Endothelial cell of umbilical vein (primary cell): Measurements from ENCODE around the gene SDCCAG8. TPM values are rescaled to one million over a fixed set of nuclear protein-coding genes. Genes with fewer than 3 reads are reported as not detected.

Experiments used
- BruUV-seq: library from RNA; stranded (reverse); fragments of 400-500 nt; replicated peaks from 2 replicates; lab custom pipeline; 2021; lab: Mats Ljungman, UMichigan
- CTCF ChIA-PET: fragments of 300-600, 350-600 bp; sonication (Branson Sonifier 250); formaldehyde crosslinking; loops from one replicate; lab custom pipeline; 2021; ENCODE audit warnings: antibody characterized with exemption, inconsistent platforms; lab: Charles Lee
- POLR2A ChIA-PET: fragments of 300-600, 350-600 bp; sonication (Branson Sonifier 250); formaldehyde crosslinking; loops from one replicate; lab custom pipeline; 2021; ENCODE audit warnings: antibody characterized with exemption, inconsistent platforms; lab: Charles Lee
- DNase-seq: peaks from one replicate; pipeline ENCODE4 v3.0.0-alpha.2; 2011; ENCODE audit warnings: low read depth, low spot score
- FAIRE-seq: peaks from 2 replicates; lab custom pipeline; 2011; peaks lifted over from hg19 to GRCh38; lab: Jason Lieb, UNC
- H2AFZ ChIP-seq: 2 replicates; pipeline ENCODE4 v1.6.0; 2012; ENCODE audit warnings: low read depth, low read length, control low read depth, inconsistent platforms
- H3K27ac ChIP-seq: 2 replicates; pipeline ENCODE4 v1.5.1; 2011; ENCODE audit warnings: low read depth, mild to moderate bottlenecking, control low read depth, low read length, moderate library complexity; ENCODE audit not compliant: insufficient read depth
- H3K27me3 ChIP-seq, 2 experiments: 2 replicates each; pipeline versions ENCODE4 v1.6.0 to v1.6.1; 2011; ENCODE audit warnings: low read length in 2 of 2, mixed read lengths in 1 of 2; ENCODE audit not compliant: control insufficient read depth in 2 of 2, insufficient read depth in 2 of 2
- H3K36me3 ChIP-seq, 2 experiments: 2 replicates in 1 of 2; 3 replicates in 1 of 2; pipeline ENCODE4 v1.5.1; 2011; ENCODE audit warnings: low read length in 2 of 2, mild to moderate bottlenecking in 1 of 2, moderate library complexity in 1 of 2; ENCODE audit not compliant: control insufficient read depth in 2 of 2, insufficient read depth in 2 of 2; ENCODE audit errors: extremely low read depth in 1 of 2
- H3K4me1 ChIP-seq: 3 replicates; pipeline ENCODE4 v1.5.1; 2011; ENCODE audit warnings: mild to moderate bottlenecking, low read length; ENCODE audit not compliant: control insufficient read depth, insufficient read depth; ENCODE audit errors: extremely low read depth
- H3K4me2 ChIP-seq: 2 replicates; pipeline ENCODE4 v1.6.1; 2011; ENCODE audit warnings: low read length, control low read depth, mixed read lengths; ENCODE audit not compliant: insufficient read depth
- H3K4me3 ChIP-seq, 3 experiments: fragments of 200-600 bp in 1 of 3; sonication (generic), shearing (Covaris generic) in 1 of 3; replicated peaks in 1 of 3; 2 replicates each; pipeline ENCODE4 v1.5.1; 2011 to 2016; ENCODE audit warnings: control low read depth in 3 of 3, low read length in 3 of 3, mild to moderate bottlenecking in 2 of 3, inconsistent platforms in 1 of 3, low read depth in 1 of 3, moderate library complexity in 1 of 3; ENCODE audit not compliant: insufficient read depth in 1 of 3
- H3K79me2 ChIP-seq: 2 replicates; pipeline ENCODE4 v1.6.0; 2012; ENCODE audit warnings: low read length, inconsistent platforms; ENCODE audit not compliant: control insufficient read depth, insufficient read depth
- H3K9ac ChIP-seq: replicated peaks from 2 replicates; pipeline ENCODE3; 2011; ENCODE audit warnings: low read length, control low read depth; ENCODE audit not compliant: insufficient read depth; ENCODE audit errors: extremely low read depth
- H3K9me1 ChIP-seq: replicated peaks from 3 replicates; pipeline ENCODE4 v1.6.0; 2011; ENCODE audit warnings: mild to moderate bottlenecking, low read length; ENCODE audit not compliant: control insufficient read depth, insufficient read depth; ENCODE audit errors: extremely low read depth
- H3K9me3 ChIP-seq: replicated peaks from 2 replicates; pipeline ENCODE4 v1.5.1; 2012; ENCODE audit warnings: low read length, inconsistent platforms; ENCODE audit not compliant: control insufficient read depth, insufficient read depth
- H4K20me1 ChIP-seq: replicated peaks from 2 replicates; pipeline ENCODE3; 2011; ENCODE audit warnings: mild to moderate bottlenecking, low read length; ENCODE audit not compliant: control insufficient read depth, insufficient read depth; ENCODE audit errors: extremely low read depth
- FOS ChIP-seq: IDR thresholded peaks from 2 replicates; pipeline ENCODE4 v1.6.1; 2011; ENCODE audit warnings: mild to moderate bottlenecking, low read length, moderate library complexity, borderline replicate concordance; ENCODE audit not compliant: insufficient read depth
- GATA2 ChIP-seq: IDR thresholded peaks from 2 replicates; pipeline ENCODE4 v1.7.0; 2011; ENCODE audit warnings: low read depth, mild to moderate bottlenecking, moderate library complexity, mixed read lengths, low read length; ENCODE audit not compliant: insufficient read length, insufficient read depth
- JUN ChIP-seq: IDR thresholded peaks from 2 replicates; pipeline ENCODE4 v1.6.1; 2011; ENCODE audit warnings: borderline replicate concordance, low read depth; ENCODE audit not compliant: insufficient read length, insufficient read depth
- MYC ChIP-seq: IDR thresholded peaks from one replicate; pipeline ENCODE4 v1.6.1; 2011; ENCODE audit warnings: mild to moderate bottlenecking, low read depth, low read length
- dilution Hi-C: fragments of 300-500 bp; cut with MboI; formaldehyde crosslinking; loops from one replicate; pipeline ENCODE4 v1.15.0; 2019; ENCODE audit warnings: low sequenced_read_pairs; ENCODE audit not compliant: extremely low pct_ligation_motif_present
- intact Hi-C: fragments of 100-400 bp; cut with micrococcal nuclease; formaldehyde crosslinking; loops from one replicate; pipeline ENCODE4 v1.10.0; 2022
- polyA plus RNA-seq, 4 experiments: library from polyadenylated mRNA; depleted of rRNA in 3 of 4; stranded (reverse) in 3 of 4; unstranded in 1 of 4; fragments of >200 nt; gene quantifications; 2 replicates each; pipeline versions ENCODE4 v1.2.1 to v1.2.3, GENCODE V29; 2011 to 2012; ENCODE audit warnings: missing spikeins in 1 of 4
- total RNA-seq: library from RNA; stranded (reverse); gene quantifications from 2 replicates; pipeline ENCODE4 v1.2.3, GENCODE V29; 2021
- TF ChIP-seq, protein P1 (sequence below), 2 donors: IDR thresholded peaks; 1 replicate in 1 of 2; 2 replicates in 1 of 2; pipeline ENCODE4 v1.5.1; 2011; ENCODE audit warnings: low read length in 2 of 2, mild to moderate bottlenecking in 2 of 2, moderate library complexity in 2 of 2, control low read depth in 1 of 2, inconsistent platforms in 1 of 2, low read depth in 1 of 2; ENCODE audit not compliant: insufficient read depth in 1 of 2; ENCODE audit errors: extremely low read depth in 1 of 2

The SDCCAG8 gene
- total and polyA plus RNA-seq, 2 donors (not counting 3 experiments of a cell fraction or from before 2014, with no cell fraction given), result 14.6 to 25.7 TPM

DNA sequence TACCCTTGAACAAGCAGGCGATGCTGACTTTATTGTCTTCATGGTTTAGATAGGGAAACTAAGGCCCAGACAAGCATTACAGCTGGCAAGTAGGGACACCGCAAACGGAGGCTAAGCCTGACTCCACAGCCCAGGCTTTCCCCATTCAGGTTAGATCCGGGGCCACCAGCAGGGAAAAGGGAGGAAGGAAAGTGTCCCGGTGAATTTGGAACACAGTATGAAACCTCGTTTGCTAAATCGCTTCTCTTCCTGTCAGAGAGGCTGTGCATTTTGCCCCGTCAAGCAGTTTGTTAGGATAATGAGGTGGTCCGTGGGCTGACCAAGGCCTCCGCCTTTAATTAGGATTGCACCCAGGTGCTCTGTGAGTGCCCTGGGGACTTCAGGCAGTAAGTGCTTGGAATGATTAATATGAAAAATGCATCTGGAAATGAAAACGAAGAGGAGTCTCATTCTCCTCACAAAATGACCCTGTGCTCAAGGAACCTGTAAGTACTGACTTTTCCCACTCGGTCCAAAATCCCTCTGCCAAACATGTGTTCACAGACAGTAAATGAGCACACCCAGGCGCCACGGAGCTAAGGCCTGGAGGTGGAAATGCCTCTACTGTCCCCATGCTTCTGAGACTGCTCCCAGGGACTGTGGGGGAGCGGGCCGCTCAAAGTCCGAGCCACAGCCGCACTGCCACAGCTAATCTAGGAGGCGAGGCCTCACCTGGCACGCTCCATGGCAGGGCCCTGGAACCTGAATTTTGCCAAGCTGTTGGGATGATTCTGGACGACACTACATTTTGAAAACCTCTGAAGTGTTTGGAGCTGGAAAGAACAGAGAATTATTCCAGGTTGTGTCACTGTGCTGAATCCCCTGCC is 234.1 kb downstream of the SDCCAG8 start:
- no peak overlapping the region for H3K4me3 ChIP-seq
- ChIA-PET POLR2A (no interaction called here), CTCF (no interaction called here)
- FAIRE-seq (no peak), DNase-seq (no peak)
- H3K9me1 ChIP-seq, result no peaks in the 10 kb centered on the region
- H3K79me2 ChIP-seq, result no peaks in the 10 kb centered on the region
- TF ChIP-seq MYC, result no peak
- no peak for TF ChIP-seq GATA2
- H2AFZ ChIP-seq, result no peak overlapping the region
- H4K20me1 ChIP-seq, result no peaks in the 10 kb centered on the region
- no peaks in the 10 kb centered on the region for H3K9me3 ChIP-seq
- no peaks in the 10 kb centered on the region for H3K27me3 ChIP-seq
- no TSS peak for BruUV-seq
- H3K9ac ChIP-seq, result no peak overlapping the region
- H3K4me1 ChIP-seq, result no peaks in the 10 kb centered on the region
- no peak overlapping the region for H3K27ac ChIP-seq
- dilution Hi-C loops (no loop called here), intact Hi-C loops (no loop called here)
- H3K4me2 ChIP-seq, result no peak overlapping the region
- peaks cover 2 to 4% of the 10 kb centered on the region in 2 experiments for H3K36me3 ChIP-seq

DNA sequence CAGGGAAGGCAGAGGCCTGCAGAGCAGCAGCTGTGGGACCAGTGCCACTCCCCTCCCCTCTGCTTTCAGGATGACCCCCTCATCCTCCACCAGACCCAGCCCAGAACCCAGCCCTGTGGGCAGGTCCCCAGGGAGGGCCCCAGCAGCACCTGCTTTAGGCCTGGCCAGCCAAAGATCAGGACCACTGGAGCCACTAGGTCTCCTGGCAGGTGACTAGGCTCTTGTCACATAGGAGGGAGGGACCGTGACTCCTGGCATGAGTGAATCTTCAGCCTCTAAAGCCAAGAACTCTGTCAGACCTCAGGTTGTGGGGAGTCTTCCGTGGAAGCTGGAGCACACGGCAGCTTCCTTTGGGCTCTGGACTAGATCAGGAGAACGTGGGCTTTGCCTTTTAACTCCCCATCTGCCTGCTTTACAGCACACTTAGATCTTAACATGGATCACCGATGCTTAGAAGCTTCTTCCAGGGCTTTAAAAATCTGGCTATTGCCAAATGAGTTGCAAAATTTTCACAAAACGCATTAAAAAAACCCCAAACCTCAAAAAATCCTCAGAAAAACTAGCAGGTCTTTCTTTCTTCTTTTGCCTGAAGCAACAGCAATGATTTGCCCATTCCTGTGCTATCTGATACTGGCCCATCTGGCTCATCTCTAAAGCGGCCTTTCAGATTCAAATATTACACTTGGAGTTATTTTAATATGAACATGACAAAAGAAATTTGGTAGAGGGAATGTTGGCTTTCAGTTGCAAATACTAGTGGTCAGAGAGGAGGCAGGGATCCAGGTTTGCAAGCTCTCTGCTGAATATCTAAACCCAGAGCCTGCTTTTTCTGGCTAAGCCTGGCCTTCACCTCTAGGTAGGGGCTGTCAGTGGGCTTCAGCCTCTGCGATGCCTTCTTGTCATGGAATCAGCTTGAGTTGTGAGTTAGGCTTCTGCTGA is 235.2 kb downstream of the SDCCAG8 start:
- H3K27ac ChIP-seq, result no peak overlapping the region
- ChIA-PET CTCF (interaction anchor here (1.0 to 1.2 kb wide), 3 partner anchors 16 to 147 kb away, joined by 3 read pairs; no protein-coding TSS in a partner anchor), POLR2A (no interaction called here)
- no peak overlapping the region for H3K4me3 ChIP-seq
- H4K20me1 ChIP-seq, result no peaks in the 10 kb centered on the region
- peaks cover 2 to 4% of the 10 kb centered on the region in 2 experiments for H3K36me3 ChIP-seq
- intact Hi-C loops, result no loop called here
- H2AFZ ChIP-seq, result no peak overlapping the region
- no peak for FAIRE-seq
- no TSS peak for BruUV-seq
- H3K9me3 ChIP-seq, result no peaks in the 10 kb centered on the region
- no peaks in the 10 kb centered on the region for H3K4me1 ChIP-seq
- dilution Hi-C loops, result no loop called here
- H3K27me3 ChIP-seq, result no peaks in the 10 kb centered on the region
- H3K9ac ChIP-seq, result no peak overlapping the region
- no peak overlapping the region for H3K4me2 ChIP-seq
- TF ChIP-seq JUN, result no peak
- TF ChIP-seq, protein P1, sequence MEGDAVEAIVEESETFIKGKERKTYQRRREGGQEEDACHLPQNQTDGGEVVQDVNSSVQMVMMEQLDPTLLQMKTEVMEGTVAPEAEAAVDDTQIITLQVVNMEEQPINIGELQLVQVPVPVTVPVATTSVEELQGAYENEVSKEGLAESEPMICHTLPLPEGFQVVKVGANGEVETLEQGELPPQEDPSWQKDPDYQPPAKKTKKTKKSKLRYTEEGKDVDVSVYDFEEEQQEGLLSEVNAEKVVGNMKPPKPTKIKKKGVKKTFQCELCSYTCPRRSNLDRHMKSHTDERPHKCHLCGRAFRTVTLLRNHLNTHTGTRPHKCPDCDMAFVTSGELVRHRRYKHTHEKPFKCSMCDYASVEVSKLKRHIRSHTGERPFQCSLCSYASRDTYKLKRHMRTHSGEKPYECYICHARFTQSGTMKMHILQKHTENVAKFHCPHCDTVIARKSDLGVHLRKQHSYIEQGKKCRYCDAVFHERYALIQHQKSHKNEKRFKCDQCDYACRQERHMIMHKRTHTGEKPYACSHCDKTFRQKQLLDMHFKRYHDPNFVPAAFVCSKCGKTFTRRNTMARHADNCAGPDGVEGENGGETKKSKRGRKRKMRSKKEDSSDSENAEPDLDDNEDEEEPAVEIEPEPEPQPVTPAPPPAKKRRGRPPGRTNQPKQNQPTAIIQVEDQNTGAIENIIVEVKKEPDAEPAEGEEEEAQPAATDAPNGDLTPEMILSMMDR (IDR thresholded peaks at IDR 0.05; ENCODE audit: extremely low read depth in 1 of 2, insufficient read depth in 1 of 2, low read depth in 1 of 2, low read length in 2 of 2), result no peak
- no peak for TF ChIP-seq FOS
- TF ChIP-seq GATA2, result no peak
- TF ChIP-seq MYC, result no peak
- DNase-seq, result no peak
- no peaks in the 10 kb centered on the region for H3K9me1 ChIP-seq
- no peaks in the 10 kb centered on the region for H3K79me2 ChIP-seq
